NT2/D1 (cell line): Measurements from ENCODE around the gene SKIL.
"Not testable (repeated sequence)": the region's sequence is repeated elsewhere in the genome, so short reads cannot be mapped to it uniquely, and the experiment has no call there.

Source experiments
- SUZ12 ChIP-seq: IDR thresholded peaks from 2 replicates; pipeline ENCODE4 v1.6.1; 2011; ENCODE audit not compliant: insufficient read length, insufficient read depth; ENCODE audit errors: extremely low read depth
- YY1 ChIP-seq: IDR thresholded peaks from 2 replicates; pipeline ENCODE4 v1.6.1; 2011; ENCODE audit not compliant: insufficient read length, insufficient read depth

DNA sequence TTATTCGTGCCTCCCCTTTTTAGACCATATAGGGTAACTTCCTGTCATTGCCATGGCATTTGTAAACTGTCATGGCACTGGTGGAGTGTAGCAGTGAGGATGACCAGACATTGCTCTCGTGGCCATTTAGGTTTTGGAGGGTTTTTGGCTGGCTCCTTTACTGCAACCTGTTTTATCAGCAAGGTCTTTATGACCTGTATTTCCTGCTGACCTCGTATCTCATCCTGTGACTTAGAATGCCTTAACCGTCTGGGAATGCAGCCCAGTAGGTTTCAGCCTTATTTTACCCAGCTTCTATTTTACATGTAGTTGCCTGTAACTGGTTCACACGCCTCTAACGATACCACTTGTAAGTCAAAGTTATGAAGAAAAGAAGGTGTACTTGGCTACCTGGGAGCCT lies 13.7 kb upstream of the SKIL start:
- not testable (repeated sequence) for TF ChIP-seq YY1, SUZ12
